ENCODE measurements around the gene MN1.

DNA sequence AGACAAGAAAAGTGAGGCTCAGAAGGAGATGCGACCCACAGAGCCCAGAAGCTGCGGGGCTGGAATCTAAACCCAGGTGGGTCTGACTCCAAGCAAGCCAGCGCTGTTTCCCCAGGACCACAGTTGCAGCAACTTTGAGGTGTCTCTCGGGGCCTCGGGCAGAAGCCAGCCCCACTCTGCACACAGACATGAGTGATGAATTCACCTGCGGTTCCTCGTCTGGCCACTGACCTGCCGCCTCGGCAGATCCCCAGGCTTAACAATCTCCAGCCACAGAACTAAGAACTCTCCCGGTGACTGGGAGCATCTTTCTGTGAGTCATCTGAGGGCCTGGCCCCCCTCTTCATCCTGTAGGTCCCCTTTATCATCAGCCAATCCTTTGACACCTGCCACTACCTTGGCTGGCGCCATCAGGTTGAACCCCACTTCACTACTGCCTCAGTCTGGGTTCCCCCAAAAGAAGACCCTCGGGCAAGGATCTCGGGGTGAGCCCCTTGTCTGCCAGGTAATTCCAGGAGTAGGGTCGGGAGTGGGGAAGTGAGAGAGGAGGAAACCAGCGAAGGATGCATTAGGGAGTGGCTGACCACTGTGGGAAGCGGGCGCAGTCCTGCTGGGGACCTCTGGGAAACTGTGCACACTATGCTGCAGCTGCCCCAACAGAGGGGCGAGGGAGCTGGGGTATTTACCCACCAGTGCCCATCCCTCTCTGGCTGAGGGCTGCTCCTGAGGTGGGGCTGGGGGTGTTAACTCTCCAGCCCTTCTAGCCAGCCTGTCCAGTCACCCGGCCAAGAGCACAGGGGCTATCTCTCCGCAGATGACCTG lies 33.0 kb upstream of the MN1 start:
- TF ChIP-seq CTCF (IDR thresholded peaks at IDR 0.05) = no peak
- TF ChIP-seq POLR2A (IDR thresholded peaks at IDR 0.05) = no peak
- no peak for TF ChIP-seq POLR2AphosphoS5 (IDR thresholded peaks at IDR 0.05)

Data from breast epithelium (tissue), 3 donors.